Epithelial cell of prostate (primary cell): Measurements from ENCODE around the gene PHLDB2.

Experiments used
- DNase-seq: peaks from one replicate; pipeline ENCODE4 v3.0.0-alpha.2; 2011; ENCODE audit warnings: low read depth, low spot score
- H3K27ac ChIP-seq: fragments of 450-650 bp; 2 replicates; pipeline ENCODE4 v1.5.1; 2017; ENCODE audit warnings: mild to moderate bottlenecking

The PHLDB2 gene

GRCh38 chr3:111980716-111981456 lies 121.8 kb downstream of the PHLDB2 start:
- no peak overlapping the region for H3K27ac ChIP-seq
- DNase-seq: no peak

GRCh38 chr3:111981457-111981763 lies 122.3 kb downstream of the PHLDB2 start:
- H3K27ac ChIP-seq: no peak overlapping the region
- DNase-seq: no peak

- DNase-seq: no peak
- no peak overlapping the region for H3K27ac ChIP-seq
Measured at GRCh38 chr3:111984636-111985298, 125.7 kb downstream of the PHLDB2 start.

- DNase-seq: no peak
- no peak overlapping the region for H3K27ac ChIP-seq
Measured at GRCh38 chr3:111986800-111987199, 127.7 kb downstream of the PHLDB2 start.

- H3K27ac ChIP-seq: no peak overlapping the region
- DNase-seq: no peak
Measured at GRCh38 chr3:111989061-111989678, 130.1 kb downstream of the PHLDB2 start.

DNA sequence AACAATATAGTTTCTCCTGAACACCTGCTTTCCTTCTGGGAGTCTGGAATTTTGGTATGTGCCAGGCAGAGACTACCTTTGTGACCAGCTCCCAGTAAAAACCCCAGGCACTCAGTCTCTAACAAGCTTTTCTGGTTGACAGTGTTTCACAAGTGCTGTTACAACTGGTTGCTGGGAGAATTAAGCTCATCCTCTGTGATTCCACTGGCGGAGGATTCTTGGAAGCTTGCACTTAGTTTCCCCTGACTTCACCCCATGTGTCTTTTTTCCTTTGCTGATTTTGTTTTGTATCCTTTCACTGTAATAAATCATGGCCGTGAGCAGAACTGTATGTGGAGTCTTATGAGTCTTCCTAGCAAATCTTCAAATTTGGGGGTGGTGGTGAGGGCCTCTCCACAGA lies 134.0 kb downstream of the PHLDB2 start:
- no peak for DNase-seq

GRCh38 chr3:111998636-111999483 lies 139.8 kb downstream of the PHLDB2 start, which contains the start of gene TAGLN3:
Gene TAGLN3 (plus strand): TSS chr3:111998922. CDS start chr3:111999423, 501 bp downstream.
- H3K27ac ChIP-seq: peak within 1 kb of the TSS; percentile 4

More for the DNA sequence above, 134.0 kb downstream of the PHLDB2 start:
- H3K27ac ChIP-seq: no peak overlapping the region

DNA sequence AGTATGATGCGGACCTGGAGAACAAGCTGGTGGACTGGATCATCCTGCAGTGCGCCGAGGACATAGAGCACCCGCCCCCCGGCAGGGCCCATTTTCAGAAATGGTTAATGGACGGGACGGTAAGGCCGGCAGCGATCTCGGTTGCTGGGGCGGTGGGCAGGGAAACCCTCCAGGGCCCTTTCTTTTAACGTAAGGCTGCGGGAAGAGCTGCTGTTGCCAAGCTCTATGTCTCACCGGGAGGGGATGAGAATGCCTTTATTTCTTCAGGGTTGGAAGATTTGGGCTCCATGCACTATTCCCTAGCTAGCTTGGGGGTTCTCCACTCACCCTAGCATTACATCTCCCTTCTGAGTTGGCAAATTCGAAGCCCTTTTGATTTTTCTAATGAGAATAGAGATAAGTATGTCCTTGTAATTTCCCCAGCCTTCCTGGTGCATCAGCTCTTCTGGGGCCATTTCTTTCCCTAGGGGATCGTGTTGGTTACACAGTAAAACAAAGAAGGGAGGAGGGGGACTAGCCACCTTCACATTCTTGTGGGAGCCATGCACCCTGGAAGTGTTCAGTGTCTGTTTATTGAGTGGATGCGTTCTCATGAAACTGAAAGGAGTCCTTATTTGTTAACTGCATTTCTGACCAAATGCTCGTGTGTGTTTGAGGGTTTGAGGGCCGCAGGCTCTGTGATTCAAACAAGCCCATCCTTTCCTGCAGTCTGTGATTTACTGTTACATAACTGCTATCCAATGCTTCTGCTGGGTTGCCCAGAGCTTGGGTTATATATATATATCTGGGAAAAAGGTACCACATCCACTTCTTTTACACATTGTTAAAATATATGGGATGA lies 140.6 kb downstream of the PHLDB2 start:
- H3K27ac ChIP-seq: peak overlapping the region; percentile 4
- no peak for DNase-seq

More at GRCh38 chr3:111998636-111999483, 139.8 kb downstream of the PHLDB2 start, which contains the start of gene TAGLN3:
- no peak for DNase-seq

- no peak for DNase-seq
- no peak overlapping the region for H3K27ac ChIP-seq
Measured at GRCh38 chr3:112000367-112000771, 141.3 kb downstream of the PHLDB2 start.

- DNase-seq: no peak
- H3K27ac ChIP-seq: peak overlapping the region; percentile 79
Measured at GRCh38 chr3:112000966-112001365, 141.9 kb downstream of the PHLDB2 start.

- DNase-seq: no peak
- peak overlapping the region; percentile 79 for H3K27ac ChIP-seq
Measured at GRCh38 chr3:112001526-112001925, 142.5 kb downstream of the PHLDB2 start.

GRCh38 chr3:112002096-112002971 lies 143.3 kb downstream of the PHLDB2 start:
- peak; percentile 84 for DNase-seq
- peak overlapping the region; percentile 79 for H3K27ac ChIP-seq

- H3K27ac ChIP-seq: peak overlapping the region; percentile 79
- no peak for DNase-seq
Measured at GRCh38 chr3:112003321-112004080, 144.4 kb downstream of the PHLDB2 start.

DNA sequence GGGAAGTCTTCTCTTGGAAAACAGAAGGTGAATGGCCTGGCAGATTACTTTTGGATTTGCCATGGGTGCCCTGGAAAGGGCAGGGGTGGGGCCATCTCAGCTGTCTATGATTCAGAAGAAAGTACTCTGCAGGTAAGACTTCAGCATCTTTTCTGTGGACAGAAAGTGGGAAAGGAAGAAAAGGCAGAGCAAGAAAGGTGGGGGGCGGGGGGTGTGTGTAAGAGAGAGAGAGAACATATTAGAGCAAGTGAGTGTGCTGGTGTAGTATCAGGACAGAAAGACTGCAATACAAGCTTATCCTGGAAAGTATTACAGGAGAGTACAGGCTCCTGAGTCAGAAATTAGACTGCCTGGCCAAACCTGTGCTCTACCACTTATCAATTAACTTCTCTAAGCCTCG lies 145.1 kb downstream of the PHLDB2 start:
- DNase-seq: no peak

DNA sequence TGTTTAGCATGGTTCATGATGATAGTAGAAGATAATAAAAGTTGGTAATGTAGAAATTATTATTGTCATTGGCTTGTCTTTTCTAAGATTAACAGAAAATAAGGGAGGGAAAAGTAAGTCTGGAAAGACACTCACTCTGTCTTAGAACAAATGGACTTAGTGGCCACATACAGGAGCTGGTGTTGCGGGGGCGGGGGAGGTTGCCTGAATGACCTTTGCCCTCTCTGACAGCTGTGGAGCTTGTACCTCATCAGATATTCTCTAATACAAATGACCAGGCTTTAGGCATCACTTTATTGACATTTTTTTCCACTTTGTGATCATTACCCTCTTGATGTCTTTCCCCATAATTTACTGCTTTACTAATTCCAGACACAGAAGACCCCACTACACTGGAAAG lies 145.6 kb downstream of the PHLDB2 start:
- peak overlapping the region; percentile 79 for H3K27ac ChIP-seq
- DNase-seq: no peak

More for the DNA sequence above, 145.1 kb downstream of the PHLDB2 start:
- peak overlapping the region; percentile 79 for H3K27ac ChIP-seq

DNA sequence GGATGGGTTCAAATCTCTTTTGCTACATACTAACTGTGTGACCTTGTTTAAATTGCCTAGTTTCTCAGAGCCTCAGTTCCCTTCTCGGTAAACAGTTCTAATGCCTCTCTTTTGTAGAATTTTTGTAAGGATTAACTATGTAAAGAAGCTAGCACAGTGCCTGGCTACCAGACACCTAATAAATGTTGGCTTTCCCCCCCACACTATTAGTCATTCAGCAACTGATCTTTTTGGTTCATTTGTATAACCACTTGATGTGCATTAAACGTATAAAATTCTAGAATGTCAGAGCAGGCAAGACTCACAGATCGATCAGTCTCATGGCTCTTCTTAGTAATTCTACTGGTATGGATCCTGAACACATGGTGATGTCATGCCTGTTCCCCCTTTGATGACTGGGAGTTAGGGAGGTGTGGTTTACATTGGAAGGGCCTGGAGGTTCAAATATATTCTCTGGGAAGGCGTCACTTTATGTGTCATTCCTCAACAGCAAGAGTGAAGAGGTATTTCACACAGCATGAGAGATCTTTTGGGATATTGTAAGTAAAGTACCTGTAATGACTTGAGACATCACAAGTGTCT lies 146.1 kb downstream of the PHLDB2 start:
- H3K27ac ChIP-seq: peak overlapping the region; percentile 79

DNA sequence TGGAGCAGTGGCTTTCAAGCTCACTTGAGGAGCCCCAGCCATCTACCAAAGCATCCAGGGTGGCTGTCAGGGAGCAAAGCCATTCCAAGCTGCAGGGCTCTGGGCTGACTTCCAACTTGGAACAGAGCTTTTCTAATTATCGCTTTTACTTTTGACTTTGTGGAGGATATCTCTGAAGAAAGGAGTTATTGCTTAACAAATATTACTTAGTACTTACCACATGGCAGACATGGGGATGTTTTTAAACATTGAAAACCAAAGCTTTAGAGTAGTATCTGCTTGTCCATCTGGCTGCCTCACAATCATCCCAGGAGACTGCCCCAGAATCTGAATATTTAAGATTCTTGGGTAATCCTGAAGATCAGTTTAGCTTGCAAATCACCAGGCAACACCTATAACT lies 148.6 kb downstream of the PHLDB2 start:
- H3K27ac ChIP-seq: no peak overlapping the region
- no peak for DNase-seq

More for the DNA sequence above, 146.1 kb downstream of the PHLDB2 start:
- no peak for DNase-seq
